K562 (cell line): ENCODE data around the gene FAM50A. TPM values are rescaled to one million over a fixed set of nuclear protein-coding genes. Genes with fewer than 3 reads are reported as not detected.
A peak's percentile ranks its signal among the peaks of the same experiment; 100 is the strongest.

Experiments used
- ADNP ChIP-seq: fragments of 200-800 bp; sonication (Bioruptor generic); IDR thresholded peaks from 2 replicates; pipeline ENCODE4 v1.6.1; 2016; ENCODE audit warnings: missing genetic modification characterization, missing compliant biosample characterization
- CAMTA2 ChIP-seq: fragments of 250-450 bp; sonication (Bioruptor Pico); conservative IDR thresholded peaks from 2 replicates; pipeline ENCODE4 v1.5.1; 2022
- FUS ChIP-seq: fragments of 200-400 bp; formaldehyde crosslinking; optimal IDR thresholded peaks from 2 replicates; pipeline ENCODE3; 2017; ENCODE audit warnings: low read depth, low read length
- MAFK ChIP-seq: IDR thresholded peaks from 2 replicates; pipeline ENCODE4 v1.6.1; 2011; ENCODE audit warnings: low read length, improper control_type of control experiment
- NR4A1 ChIP-seq, 2 experiments: fragments of 250-450 bp in 1 of 2; fragments of 450-650 bp in 1 of 2; sonication (Bioruptor Pico) in 1 of 2; IDR thresholded peaks; 2 replicates each; pipeline versions ENCODE4 v1.4.0 to v1.6.1; 2016 to 2020; ENCODE audit warnings: mild to moderate bottlenecking in 2 of 2, missing compliant biosample characterization in 1 of 2, missing genetic modification characterization in 1 of 2, moderate library complexity in 1 of 2
- ZFP36 ChIP-seq: fragments of 150-350 bp; IDR thresholded peaks from 2 replicates; pipeline ENCODE4 v1.6.1; 2018; ENCODE audit warnings: low read length, low read depth; ENCODE audit not compliant: partially characterized antibody
- ZNF253 ChIP-seq: fragments of 250-450 bp; sonication (Bioruptor Pico); conservative IDR thresholded peaks from 2 replicates; pipeline ENCODE4 v1.6.1; 2021; ENCODE audit warnings: mild to moderate bottlenecking
- ZNF584 ChIP-seq: fragments of 200-800 bp; sonication (Bioruptor generic); IDR thresholded peaks from 2 replicates; pipeline ENCODE4 v1.6.1; 2016; ENCODE audit warnings: low read depth, mild to moderate bottlenecking, missing genetic modification characterization, missing compliant biosample characterization
- polyA plus RNA-seq, 8 experiments: library from polyadenylated mRNA; depleted of rRNA in 4 of 8; stranded (reverse) in 5 of 8; unstranded in 3 of 8; fragments of >200 nt; fragmentation: Nextera tagmentation in 2 of 8; fragmentation: Illumina TruSeq in 1 of 8; extraction: Ambion mirVana in 2 of 8; extraction: Trizol in 1 of 8; gene quantifications; 2 replicates each; pipeline versions ENCODE4 v1.2.1 to v1.2.3, GENCODE V29; 2011 to 2014; ENCODE audit warnings: inconsistent platforms in 1 of 8, missing spikeins in 1 of 8
- total RNA-seq, 7 experiments: library from RNA; depleted of rRNA in 6 of 7; stranded (reverse); fragments of >200 nt in 6 of 7; fragmentation: Illumina TruSeq in 2 of 7; extraction: Trizol in 2 of 7; gene quantifications; 2 replicates each; pipeline versions ENCODE4 v1.2.1 to v1.2.3, GENCODE V29; 2011 to 2021; ENCODE audit warnings: low replicate concordance in 1 of 7
- TF ChIP-seq, protein P1 (sequence below), 2 experiments: fragments of 450-650 bp; formaldehyde crosslinking in 1 of 2; IDR thresholded peaks; 2 replicates each; pipeline versions ENCODE4 v1.4.0 to v1.6.1; 2014 to 2020; ENCODE audit warnings: mild to moderate bottlenecking in 2 of 2, borderline replicate concordance in 1 of 2, low read depth in 1 of 2
- TF ChIP-seq, protein P2 (sequence below): sonication (generic); formaldehyde crosslinking; IDR thresholded peaks from 2 replicates; pipeline ENCODE4 v1.8.1; 2023; ENCODE audit warnings: mild to moderate bottlenecking, missing genetic modification reagents
- TF ChIP-seq, protein P3 (sequence below), 3 experiments: IDR thresholded peaks in 2 of 3; conservative IDR thresholded peaks in 1 of 3; 2 replicates each; pipeline ENCODE4 v1.5.1; 2011 to 2012; ENCODE audit warnings: low read length in 3 of 3, mild to moderate bottlenecking in 3 of 3, control low read depth in 2 of 3, improper control_type of control experiment in 1 of 3, inconsistent platforms in 1 of 3, low read depth in 1 of 3, mixed read lengths in 1 of 3, moderate library complexity in 1 of 3; ENCODE audit not compliant: insufficient read depth in 2 of 3
- TF ChIP-seq, protein P4 (sequence below): sonication (generic); formaldehyde crosslinking; IDR thresholded peaks from 2 replicates; pipeline ENCODE4 v1.8.0; 2022; ENCODE audit warnings: missing genetic modification reagents, mild to moderate bottlenecking, moderate library complexity, borderline replicate concordance

Gene FAM50A
- total and polyA plus RNA-seq, 9 of the 15 experiments (the other 6 are each of a cell fraction or from before 2014, with no cell fraction given): 4.4 to 114 (median 67.3) TPM

DNA sequence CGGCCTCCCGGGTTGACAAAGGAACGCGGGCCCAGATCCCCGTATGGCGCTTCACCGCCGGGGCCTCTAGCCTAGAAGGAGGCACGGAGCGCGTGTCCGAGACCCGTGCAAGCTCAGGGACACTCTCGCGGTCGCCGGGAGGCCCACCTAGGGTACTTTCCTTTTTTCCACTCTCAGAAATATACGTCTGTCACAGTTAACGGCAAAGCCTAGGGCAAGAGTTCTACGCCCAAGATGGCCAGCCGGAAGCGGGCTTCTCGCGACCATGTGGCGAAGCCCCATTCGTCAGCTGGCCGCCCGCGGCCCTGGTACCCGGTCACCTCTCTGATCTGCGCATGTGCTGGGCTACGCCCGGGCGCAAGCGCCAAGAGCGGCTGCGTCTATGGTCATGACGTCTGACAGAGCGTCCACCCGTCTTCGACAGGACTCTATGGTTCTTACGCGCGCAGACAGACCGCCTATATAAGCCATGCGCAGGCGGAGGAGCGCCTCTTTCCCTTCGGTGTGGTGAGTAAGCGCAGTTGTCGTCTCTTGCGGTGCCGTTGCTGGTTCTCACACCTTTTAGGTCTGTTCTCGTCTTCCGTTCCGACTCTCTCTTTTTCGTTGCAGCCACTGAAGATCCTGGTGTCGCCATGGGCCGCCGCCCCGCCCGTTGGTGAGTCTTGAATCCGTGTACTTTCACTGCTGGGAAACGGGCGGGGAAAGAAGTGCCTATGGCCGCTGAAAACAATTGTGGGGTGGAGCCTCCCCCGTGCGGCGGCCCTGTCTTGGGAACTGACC lies 45.9 kb upstream of the FAM50A start, which contains the start of gene RPL10 (continued):
- TF ChIP-seq, protein P1, sequence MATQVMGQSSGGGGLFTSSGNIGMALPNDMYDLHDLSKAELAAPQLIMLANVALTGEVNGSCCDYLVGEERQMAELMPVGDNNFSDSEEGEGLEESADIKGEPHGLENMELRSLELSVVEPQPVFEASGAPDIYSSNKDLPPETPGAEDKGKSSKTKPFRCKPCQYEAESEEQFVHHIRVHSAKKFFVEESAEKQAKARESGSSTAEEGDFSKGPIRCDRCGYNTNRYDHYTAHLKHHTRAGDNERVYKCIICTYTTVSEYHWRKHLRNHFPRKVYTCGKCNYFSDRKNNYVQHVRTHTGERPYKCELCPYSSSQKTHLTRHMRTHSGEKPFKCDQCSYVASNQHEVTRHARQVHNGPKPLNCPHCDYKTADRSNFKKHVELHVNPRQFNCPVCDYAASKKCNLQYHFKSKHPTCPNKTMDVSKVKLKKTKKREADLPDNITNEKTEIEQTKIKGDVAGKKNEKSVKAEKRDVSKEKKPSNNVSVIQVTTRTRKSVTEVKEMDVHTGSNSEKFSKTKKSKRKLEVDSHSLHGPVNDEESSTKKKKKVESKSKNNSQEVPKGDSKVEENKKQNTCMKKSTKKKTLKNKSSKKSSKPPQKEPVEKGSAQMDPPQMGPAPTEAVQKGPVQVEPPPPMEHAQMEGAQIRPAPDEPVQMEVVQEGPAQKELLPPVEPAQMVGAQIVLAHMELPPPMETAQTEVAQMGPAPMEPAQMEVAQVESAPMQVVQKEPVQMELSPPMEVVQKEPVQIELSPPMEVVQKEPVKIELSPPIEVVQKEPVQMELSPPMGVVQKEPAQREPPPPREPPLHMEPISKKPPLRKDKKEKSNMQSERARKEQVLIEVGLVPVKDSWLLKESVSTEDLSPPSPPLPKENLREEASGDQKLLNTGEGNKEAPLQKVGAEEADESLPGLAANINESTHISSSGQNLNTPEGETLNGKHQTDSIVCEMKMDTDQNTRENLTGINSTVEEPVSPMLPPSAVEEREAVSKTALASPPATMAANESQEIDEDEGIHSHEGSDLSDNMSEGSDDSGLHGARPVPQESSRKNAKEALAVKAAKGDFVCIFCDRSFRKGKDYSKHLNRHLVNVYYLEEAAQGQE (IDR thresholded peaks at IDR 0.05; ENCODE audit: borderline replicate concordance): no peak
- TF ChIP-seq, protein P1 (CRISPR knock-in tag; IDR thresholded peaks at IDR 0.05; ENCODE audit: low read depth): 0 out of 2 replicates have a peak, but pooled peaks have one; percentile 3
- TF ChIP-seq ZFP36 (no peak), MAFK (no peak), ZNF253 (no peak), CAMTA2 (CRISPR knock-in tag) (no peak), NR4A1 (CRISPR knock-in tag; IDR thresholded peaks at IDR 0.05) (no peak), NR4A1 (tag; IDR thresholded peaks at IDR 0.05) (no peak), ZNF584 (CRISPR knock-in tag) (no peak), FUS (no peak), ADNP (no peak)
- TF ChIP-seq, protein P2, sequence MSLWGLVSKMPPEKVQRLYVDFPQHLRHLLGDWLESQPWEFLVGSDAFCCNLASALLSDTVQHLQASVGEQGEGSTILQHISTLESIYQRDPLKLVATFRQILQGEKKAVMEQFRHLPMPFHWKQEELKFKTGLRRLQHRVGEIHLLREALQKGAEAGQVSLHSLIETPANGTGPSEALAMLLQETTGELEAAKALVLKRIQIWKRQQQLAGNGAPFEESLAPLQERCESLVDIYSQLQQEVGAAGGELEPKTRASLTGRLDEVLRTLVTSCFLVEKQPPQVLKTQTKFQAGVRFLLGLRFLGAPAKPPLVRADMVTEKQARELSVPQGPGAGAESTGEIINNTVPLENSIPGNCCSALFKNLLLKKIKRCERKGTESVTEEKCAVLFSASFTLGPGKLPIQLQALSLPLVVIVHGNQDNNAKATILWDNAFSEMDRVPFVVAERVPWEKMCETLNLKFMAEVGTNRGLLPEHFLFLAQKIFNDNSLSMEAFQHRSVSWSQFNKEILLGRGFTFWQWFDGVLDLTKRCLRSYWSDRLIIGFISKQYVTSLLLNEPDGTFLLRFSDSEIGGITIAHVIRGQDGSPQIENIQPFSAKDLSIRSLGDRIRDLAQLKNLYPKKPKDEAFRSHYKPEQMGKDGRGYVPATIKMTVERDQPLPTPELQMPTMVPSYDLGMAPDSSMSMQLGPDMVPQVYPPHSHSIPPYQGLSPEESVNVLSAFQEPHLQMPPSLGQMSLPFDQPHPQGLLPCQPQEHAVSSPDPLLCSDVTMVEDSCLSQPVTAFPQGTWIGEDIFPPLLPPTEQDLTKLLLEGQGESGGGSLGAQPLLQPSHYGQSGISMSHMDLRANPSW (CRISPR knock-in tag): no peak
- TF ChIP-seq, protein P3, sequence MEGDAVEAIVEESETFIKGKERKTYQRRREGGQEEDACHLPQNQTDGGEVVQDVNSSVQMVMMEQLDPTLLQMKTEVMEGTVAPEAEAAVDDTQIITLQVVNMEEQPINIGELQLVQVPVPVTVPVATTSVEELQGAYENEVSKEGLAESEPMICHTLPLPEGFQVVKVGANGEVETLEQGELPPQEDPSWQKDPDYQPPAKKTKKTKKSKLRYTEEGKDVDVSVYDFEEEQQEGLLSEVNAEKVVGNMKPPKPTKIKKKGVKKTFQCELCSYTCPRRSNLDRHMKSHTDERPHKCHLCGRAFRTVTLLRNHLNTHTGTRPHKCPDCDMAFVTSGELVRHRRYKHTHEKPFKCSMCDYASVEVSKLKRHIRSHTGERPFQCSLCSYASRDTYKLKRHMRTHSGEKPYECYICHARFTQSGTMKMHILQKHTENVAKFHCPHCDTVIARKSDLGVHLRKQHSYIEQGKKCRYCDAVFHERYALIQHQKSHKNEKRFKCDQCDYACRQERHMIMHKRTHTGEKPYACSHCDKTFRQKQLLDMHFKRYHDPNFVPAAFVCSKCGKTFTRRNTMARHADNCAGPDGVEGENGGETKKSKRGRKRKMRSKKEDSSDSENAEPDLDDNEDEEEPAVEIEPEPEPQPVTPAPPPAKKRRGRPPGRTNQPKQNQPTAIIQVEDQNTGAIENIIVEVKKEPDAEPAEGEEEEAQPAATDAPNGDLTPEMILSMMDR (IDR thresholded peaks at IDR 0.05 in 2 of 3, conservative IDR thresholded peaks at IDR 0.05 in 1 of 3; ENCODE audit: insufficient read depth in 2 of 3, low read depth in 1 of 3, low read length in 3 of 3): 0 out of 6 replicates have a peak, but pooled peaks of 1 of the 3 experiments have one; percentile 19
- TF ChIP-seq, protein P4, sequence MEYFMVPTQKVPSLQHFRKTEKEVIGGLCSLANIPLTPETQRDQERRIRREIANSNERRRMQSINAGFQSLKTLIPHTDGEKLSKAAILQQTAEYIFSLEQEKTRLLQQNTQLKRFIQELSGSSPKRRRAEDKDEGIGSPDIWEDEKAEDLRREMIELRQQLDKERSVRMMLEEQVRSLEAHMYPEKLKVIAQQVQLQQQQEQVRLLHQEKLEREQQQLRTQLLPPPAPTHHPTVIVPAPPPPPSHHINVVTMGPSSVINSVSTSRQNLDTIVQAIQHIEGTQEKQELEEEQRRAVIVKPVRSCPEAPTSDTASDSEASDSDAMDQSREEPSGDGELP (CRISPR knock-in tag): peak; percentile 96
